HepG2 (cell line): ENCODE measurements around the gene ILKAP. TPM values are rescaled to one million over a fixed set of nuclear protein-coding genes. Genes with fewer than 3 reads are reported as not detected.

Experiments
- DRAP1 ChIP-seq: IDR thresholded peaks from 2 replicates; pipeline ENCODE4 v1.6.1; 2016; ENCODE audit warnings: missing genetic modification reagents, missing compliant biosample characterization
- GTF3A ChIP-seq: sonication (generic); formaldehyde crosslinking; conservative IDR thresholded peaks from 2 replicates; pipeline ENCODE4 v1.4.0; 2020; ENCODE audit warnings: mild to moderate bottlenecking, missing genetic modification reagents
- JUND ChIP-seq: sonication (generic); formaldehyde crosslinking; IDR thresholded peaks from 2 replicates; pipeline ENCODE4 v1.8.0; 2022; ENCODE audit warnings: mild to moderate bottlenecking, missing genetic modification reagents
- MED8 ChIP-seq: sonication (generic); formaldehyde crosslinking; IDR thresholded peaks from 2 replicates; pipeline ENCODE4 v1.8.1; 2023; ENCODE audit warnings: mild to moderate bottlenecking, missing genetic modification reagents; ENCODE audit not compliant: insufficient replicate concordance
- SP140L ChIP-seq: sonication (generic); formaldehyde crosslinking; IDR thresholded peaks from 2 replicates; pipeline ENCODE4 v1.4.0; 2020; ENCODE audit warnings: missing genetic modification reagents, borderline replicate concordance
- TBX2 ChIP-seq: sonication (generic); formaldehyde crosslinking; IDR thresholded peaks from 2 replicates; pipeline ENCODE4 v1.5.0; 2020; ENCODE audit warnings: missing genetic modification reagents, mild to moderate bottlenecking, borderline replicate concordance
- ZFP91 ChIP-seq: sonication (generic); formaldehyde crosslinking; IDR thresholded peaks from 2 replicates; pipeline ENCODE4 v1.9.0; 2022; ENCODE audit warnings: missing genetic modification reagents, mild to moderate bottlenecking, borderline replicate concordance
- ZHX1 ChIP-seq: sonication (generic); formaldehyde crosslinking; IDR thresholded peaks from 2 replicates; pipeline ENCODE4 v1.8.1; 2022; ENCODE audit warnings: low read depth, mild to moderate bottlenecking, missing genetic modification reagents
- ZNF740 ChIP-seq: sonication (generic); formaldehyde crosslinking; IDR thresholded peaks from 2 replicates; pipeline ENCODE4 v1.4.0; 2020; ENCODE audit warnings: missing genetic modification reagents
- ZNF891 ChIP-seq: sonication (generic); formaldehyde crosslinking; IDR thresholded peaks from 2 replicates; pipeline ENCODE4 v1.5.0; 2020; ENCODE audit warnings: mild to moderate bottlenecking, missing genetic modification reagents
- ZSCAN22 ChIP-seq: sonication (generic); formaldehyde crosslinking; IDR thresholded peaks from 2 replicates; pipeline ENCODE4 v1.4.0; 2020; ENCODE audit warnings: mild to moderate bottlenecking, missing genetic modification reagents
- ZSCAN25 ChIP-seq: sonication (generic); formaldehyde crosslinking; IDR thresholded peaks from 2 replicates; pipeline ENCODE4 v1.8.0; 2022; ENCODE audit warnings: mild to moderate bottlenecking, missing genetic modification reagents
- ZSCAN30 ChIP-seq: sonication (generic); formaldehyde crosslinking; IDR thresholded peaks from 2 replicates; pipeline ENCODE4 v1.5.0; 2020; ENCODE audit warnings: mild to moderate bottlenecking, missing genetic modification reagents
- polyA plus RNA-seq, 8 experiments: library from polyadenylated mRNA; depleted of rRNA in 3 of 8; stranded (reverse) in 7 of 8; unstranded in 1 of 8; fragments of >200 nt; fragmentation: Illumina TruSeq in 4 of 8; extraction: Trizol in 4 of 8; gene quantifications; 2 replicates each; pipeline versions ENCODE4 v1.2.1 to v1.2.3, GENCODE V29; 2011 to 2016; ENCODE audit warnings: low read depth in 4 of 8, missing spikeins in 1 of 8, mixed read lengths in 1 of 8; ENCODE audit not compliant: insufficient read depth in 1 of 8
- total RNA-seq, 5 experiments: library from RNA; depleted of rRNA; stranded (reverse); fragments of >200 nt; fragmentation: Illumina TruSeq; extraction: Trizol; gene quantifications; 2 replicates each; pipeline ENCODE4 v1.2.3, GENCODE V29; 2016; ENCODE audit warnings: low read depth in 1 of 5
- TF ChIP-seq, protein P1 (sequence below): sonication (generic); formaldehyde crosslinking; IDR thresholded peaks from 2 replicates; pipeline ENCODE4 v1.4.0; 2020; ENCODE audit warnings: missing genetic modification reagents, borderline replicate concordance
- TF ChIP-seq, protein P2 (sequence below): sonication (generic); formaldehyde crosslinking; IDR thresholded peaks from 2 replicates; pipeline ENCODE4 v1.4.0; 2020; ENCODE audit warnings: missing genetic modification reagents

Gene ILKAP
- total and polyA plus RNA-seq, 2 of the 13 experiments (the other 11 are each of a cell fraction or from before 2014, with no cell fraction given): 29.6 to 33.1 TPM

GRCh38 chr2:238136820-238137537, 66.5 kb downstream of the ILKAP start (continued):
- TF ChIP-seq, protein P1, sequence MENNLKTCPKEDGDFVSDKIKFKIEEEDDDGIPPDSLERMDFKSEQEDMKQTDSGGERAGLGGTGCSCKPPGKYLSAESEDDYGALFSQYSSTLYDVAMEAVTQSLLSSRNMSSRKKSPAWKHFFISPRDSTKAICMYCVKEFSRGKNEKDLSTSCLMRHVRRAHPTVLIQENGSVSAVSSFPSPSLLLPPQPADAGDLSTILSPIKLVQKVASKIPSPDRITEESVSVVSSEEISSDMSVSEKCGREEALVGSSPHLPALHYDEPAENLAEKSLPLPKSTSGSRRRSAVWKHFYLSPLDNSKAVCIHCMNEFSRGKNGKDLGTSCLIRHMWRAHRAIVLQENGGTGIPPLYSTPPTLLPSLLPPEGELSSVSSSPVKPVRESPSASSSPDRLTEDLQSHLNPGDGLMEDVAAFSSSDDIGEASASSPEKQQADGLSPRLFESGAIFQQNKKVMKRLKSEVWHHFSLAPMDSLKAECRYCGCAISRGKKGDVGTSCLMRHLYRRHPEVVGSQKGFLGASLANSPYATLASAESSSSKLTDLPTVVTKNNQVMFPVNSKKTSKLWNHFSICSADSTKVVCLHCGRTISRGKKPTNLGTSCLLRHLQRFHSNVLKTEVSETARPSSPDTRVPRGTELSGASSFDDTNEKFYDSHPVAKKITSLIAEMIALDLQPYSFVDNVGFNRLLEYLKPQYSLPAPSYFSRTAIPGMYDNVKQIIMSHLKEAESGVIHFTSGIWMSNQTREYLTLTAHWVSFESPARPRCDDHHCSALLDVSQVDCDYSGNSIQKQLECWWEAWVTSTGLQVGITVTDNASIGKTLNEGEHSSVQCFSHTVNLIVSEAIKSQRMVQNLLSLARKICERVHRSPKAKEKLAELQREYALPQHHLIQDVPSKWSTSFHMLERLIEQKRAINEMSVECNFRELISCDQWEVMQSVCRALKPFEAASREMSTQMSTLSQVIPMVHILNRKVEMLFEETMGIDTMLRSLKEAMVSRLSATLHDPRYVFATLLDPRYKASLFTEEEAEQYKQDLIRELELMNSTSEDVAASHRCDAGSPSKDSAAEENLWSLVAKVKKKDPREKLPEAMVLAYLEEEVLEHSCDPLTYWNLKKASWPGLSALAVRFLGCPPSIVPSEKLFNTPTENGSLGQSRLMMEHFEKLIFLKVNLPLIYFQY (CRISPR knock-in tag): no peak
- TF ChIP-seq ZSCAN30 (CRISPR knock-in tag): no peak
- peak; percentile 70; the same call in 1 of the 2 replicates for TF ChIP-seq JUND (CRISPR knock-in tag)
- TF ChIP-seq ZSCAN25 (CRISPR knock-in tag): no peak
- TF ChIP-seq ZHX1: no peak
- no peak for TF ChIP-seq ZNF740 (CRISPR knock-in tag)
- TF ChIP-seq TBX2 (CRISPR knock-in tag): no peak
- peak; percentile 75; the same call in 1 of the 2 replicates for TF ChIP-seq GTF3A (CRISPR knock-in tag)
- no peak for TF ChIP-seq DRAP1
- TF ChIP-seq SP140L (CRISPR knock-in tag): no peak
- TF ChIP-seq ZFP91 (CRISPR knock-in tag): peak; percentile 56
- TF ChIP-seq, protein P2, sequence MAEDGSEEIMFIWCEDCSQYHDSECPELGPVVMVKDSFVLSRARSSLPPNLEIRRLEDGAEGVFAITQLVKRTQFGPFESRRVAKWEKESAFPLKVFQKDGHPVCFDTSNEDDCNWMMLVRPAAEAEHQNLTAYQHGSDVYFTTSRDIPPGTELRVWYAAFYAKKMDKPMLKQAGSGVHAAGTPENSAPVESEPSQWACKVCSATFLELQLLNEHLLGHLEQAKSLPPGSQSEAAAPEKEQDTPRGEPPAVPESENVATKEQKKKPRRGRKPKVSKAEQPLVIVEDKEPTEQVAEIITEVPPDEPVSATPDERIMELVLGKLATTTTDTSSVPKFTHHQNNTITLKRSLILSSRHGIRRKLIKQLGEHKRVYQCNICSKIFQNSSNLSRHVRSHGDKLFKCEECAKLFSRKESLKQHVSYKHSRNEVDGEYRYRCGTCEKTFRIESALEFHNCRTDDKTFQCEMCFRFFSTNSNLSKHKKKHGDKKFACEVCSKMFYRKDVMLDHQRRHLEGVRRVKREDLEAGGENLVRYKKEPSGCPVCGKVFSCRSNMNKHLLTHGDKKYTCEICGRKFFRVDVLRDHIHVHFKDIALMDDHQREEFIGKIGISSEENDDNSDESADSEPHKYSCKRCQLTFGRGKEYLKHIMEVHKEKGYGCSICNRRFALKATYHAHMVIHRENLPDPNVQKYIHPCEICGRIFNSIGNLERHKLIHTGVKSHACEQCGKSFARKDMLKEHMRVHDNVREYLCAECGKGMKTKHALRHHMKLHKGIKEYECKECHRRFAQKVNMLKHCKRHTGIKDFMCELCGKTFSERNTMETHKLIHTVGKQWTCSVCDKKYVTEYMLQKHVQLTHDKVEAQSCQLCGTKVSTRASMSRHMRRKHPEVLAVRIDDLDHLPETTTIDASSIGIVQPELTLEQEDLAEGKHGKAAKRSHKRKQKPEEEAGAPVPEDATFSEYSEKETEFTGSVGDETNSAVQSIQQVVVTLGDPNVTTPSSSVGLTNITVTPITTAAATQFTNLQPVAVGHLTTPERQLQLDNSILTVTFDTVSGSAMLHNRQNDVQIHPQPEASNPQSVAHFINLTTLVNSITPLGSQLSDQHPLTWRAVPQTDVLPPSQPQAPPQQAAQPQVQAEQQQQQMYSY (CRISPR knock-in tag): no peak
- no peak for TF ChIP-seq ZSCAN22 (CRISPR knock-in tag)
- no peak for TF ChIP-seq MED8 (CRISPR knock-in tag)
- TF ChIP-seq ZNF891: no peak; the same call in 1 of the 2 replicates
